H1 (cell line): ENCODE measurements around the gene ZSWIM6. TPM values are rescaled to one million over a fixed set of nuclear protein-coding genes. Genes with fewer than 3 reads are reported as not detected.

Source experiments
- CTCF ChIA-PET: fragments of 300-600 bp; sonication (Branson Sonifier 250); formaldehyde crosslinking; loops from one replicate; lab custom pipeline; 2021; ENCODE audit not compliant: partially characterized antibody; lab: Charles Lee
- POLR2A ChIA-PET: fragments of 300-600 bp; sonication (Branson Sonifier 250); formaldehyde crosslinking; loops from one replicate; lab custom pipeline; 2021; ENCODE audit warnings: inconsistent platforms; ENCODE audit not compliant: partially characterized antibody; lab: Charles Lee
- DNase-seq, 2 experiments: peaks; one replicate each; pipeline versions ENCODE4 v3.0.0 to v3.0.0-alpha.2; 2010 to 2022; ENCODE audit warnings: low spot score in 2 of 2, low read depth in 1 of 2, mixed read lengths in 1 of 2
- FAIRE-seq: peaks from 2 replicates; lab custom pipeline; 2011; peaks lifted over from hg19 to GRCh38; lab: Jason Lieb, UNC
- H2AFZ ChIP-seq: 2 replicates; pipeline ENCODE4 v1.8.1; 2012; ENCODE audit warnings: low read length, inconsistent platforms
- H2AK5ac ChIP-seq: 2 replicates; pipeline ENCODE4 v1.6.1; 2013; ENCODE audit warnings: low read depth, low read length
- H2BK120ac ChIP-seq: replicated peaks from 2 replicates; pipeline ENCODE3; 2013; ENCODE audit warnings: low read depth, low read length, inconsistent platforms
- H2BK12ac ChIP-seq: 2 replicates; pipeline ENCODE4 v1.6.1; 2013; ENCODE audit warnings: low read depth, low read length
- H2BK15ac ChIP-seq: 2 replicates; pipeline ENCODE4 v1.6.1; 2013; ENCODE audit warnings: low read length
- H2BK20ac ChIP-seq: 2 replicates; pipeline ENCODE4 v1.6.1; 2013; ENCODE audit warnings: low read length
- H2BK5ac ChIP-seq: 2 replicates; pipeline ENCODE4 v1.6.1; 2013; ENCODE audit warnings: low read depth, low read length
- H3K14ac ChIP-seq: 2 replicates; pipeline ENCODE4 v1.6.1; 2013; ENCODE audit warnings: inconsistent platforms; ENCODE audit not compliant: insufficient read length
- H3K18ac ChIP-seq: 2 replicates; pipeline ENCODE4 v1.6.1; 2013; ENCODE audit warnings: low read length; ENCODE audit errors: extremely low read depth
- H3K23ac ChIP-seq: 2 replicates; pipeline ENCODE4 v1.6.1; 2013; ENCODE audit warnings: inconsistent platforms; ENCODE audit not compliant: insufficient read length
- H3K23me2 ChIP-seq: 2 replicates; pipeline ENCODE4 v1.6.1; 2013; ENCODE audit warnings: low read depth, low read length
- H3K27ac ChIP-seq: 2 replicates; pipeline ENCODE4 v1.6.1; 2011; ENCODE audit warnings: low read depth, low read length, inconsistent platforms
- H3K27me3 ChIP-seq, 4 experiments: replicated peaks in 1 of 4; 1 replicate in 1 of 4; 2 replicates in 3 of 4; pipeline versions ENCODE4 v1.6.1 to v1.8.1; 2011 to 2013; ENCODE audit warnings: low read length in 3 of 4, mild to moderate bottlenecking in 3 of 4, inconsistent platforms in 2 of 4, mixed read lengths in 2 of 4, moderate library complexity in 1 of 4; ENCODE audit not compliant: control insufficient read depth in 3 of 4, insufficient read depth in 3 of 4; ENCODE audit errors: extremely low read depth in 1 of 4
- H3K36me3 ChIP-seq, 4 experiments: 2 replicates each; pipeline versions ENCODE4 v1.6.1 to v1.8.1; 2011 to 2013; ENCODE audit warnings: mild to moderate bottlenecking in 4 of 4, low read length in 3 of 4, moderate library complexity in 2 of 4, control low read depth in 1 of 4, inconsistent platforms in 1 of 4; ENCODE audit not compliant: insufficient read depth in 4 of 4, control insufficient read depth in 2 of 4
- H3K4ac ChIP-seq: replicated peaks from 2 replicates; pipeline ENCODE3; 2013; ENCODE audit warnings: low read length, low read depth, mixed read lengths, inconsistent platforms; ENCODE audit not compliant: insufficient read length
- H3K4me1 ChIP-seq, 4 experiments: replicated peaks in 1 of 4; 1 replicate in 1 of 4; 2 replicates in 3 of 4; pipeline versions ENCODE4 v1.6.1 to v1.8.1; 2011 to 2013; ENCODE audit warnings: low read length in 3 of 4, inconsistent platforms in 2 of 4, mixed read lengths in 1 of 4; ENCODE audit not compliant: insufficient read depth in 4 of 4, control insufficient read depth in 3 of 4
- H3K4me2 ChIP-seq, 2 experiments: 2 replicates each; pipeline versions ENCODE4 v1.6.1 to v1.8.1; 2011 to 2013; ENCODE audit warnings: low read depth in 2 of 2, low read length in 2 of 2, control low read depth in 1 of 2, inconsistent platforms in 1 of 2, mild to moderate bottlenecking in 1 of 2; ENCODE audit not compliant: insufficient read depth in 1 of 2
- H3K4me3 ChIP-seq, 4 experiments: fragments of 200-600, 300-600 bp in 1 of 4; sonication (generic), shearing (Covaris generic), sonication (Bioruptor Twin) in 1 of 4; 2 replicates each; pipeline versions ENCODE4 v1.5.1 to v1.8.1; 2011 to 2016; ENCODE audit warnings: low read length in 4 of 4, low read depth in 3 of 4, control low read depth in 2 of 4, inconsistent platforms in 2 of 4, mild to moderate bottlenecking in 2 of 4, mixed read lengths in 1 of 4, moderate library complexity in 1 of 4; ENCODE audit not compliant: insufficient read depth in 2 of 4; ENCODE audit errors: extremely low read depth in 1 of 4
- H3K56ac ChIP-seq: replicated peaks from 2 replicates; pipeline ENCODE3; 2013; ENCODE audit warnings: low read depth, mild to moderate bottlenecking, mixed read lengths, low read length, inconsistent platforms; ENCODE audit not compliant: insufficient read length
- H3K79me1 ChIP-seq: 2 replicates; pipeline ENCODE4 v1.6.1; 2013; ENCODE audit warnings: low read depth, low read length, control low read depth
- H3K79me2 ChIP-seq, 2 experiments: 2 replicates each; pipeline versions ENCODE4 v1.6.1 to v1.8.1; 2012 to 2013; ENCODE audit warnings: low read length in 2 of 2, mild to moderate bottlenecking in 2 of 2, inconsistent platforms in 1 of 2; ENCODE audit not compliant: insufficient read depth in 2 of 2, control insufficient read depth in 1 of 2
- H3K9ac ChIP-seq, 4 experiments: replicated peaks in 1 of 4; 1 replicate in 1 of 4; 2 replicates in 3 of 4; pipeline versions ENCODE4 v1.6.1 to v1.8.1; 2011 to 2013; ENCODE audit warnings: low read depth in 3 of 4, low read length in 3 of 4, control low read depth in 2 of 4, mild to moderate bottlenecking in 2 of 4, moderate library complexity in 2 of 4, inconsistent platforms in 1 of 4; ENCODE audit errors: extremely low read depth in 1 of 4
- H3K9me3 ChIP-seq, 2 experiments: 2 replicates each; pipeline versions ENCODE4 v1.6.1 to v1.8.1; 2012 to 2013; ENCODE audit warnings: mild to moderate bottlenecking in 2 of 2, moderate library complexity in 2 of 2, control low read depth in 1 of 2, inconsistent platforms in 1 of 2, low read depth in 1 of 2, low read length in 1 of 2, mixed read lengths in 1 of 2; ENCODE audit not compliant: insufficient read depth in 2 of 2
- H4K20me1 ChIP-seq, 2 experiments: replicated peaks in 1 of 2; 2 replicates each; pipeline versions ENCODE3 to v1.8.1; 2011 to 2013; ENCODE audit warnings: inconsistent platforms in 2 of 2, low read length in 2 of 2, mild to moderate bottlenecking in 1 of 2; ENCODE audit not compliant: insufficient read depth in 2 of 2, control insufficient read depth in 1 of 2
- H4K5ac ChIP-seq: 2 replicates; pipeline ENCODE4 v1.6.1; 2013; ENCODE audit warnings: low read length, low read depth, mixed read lengths, inconsistent platforms; ENCODE audit not compliant: insufficient read length
- H4K8ac ChIP-seq: 2 replicates; pipeline ENCODE4 v1.8.0; 2013; ENCODE audit warnings: mild to moderate bottlenecking, moderate library complexity, low read length, inconsistent platforms; ENCODE audit not compliant: insufficient read depth; ENCODE audit errors: extremely low read depth
- H4K91ac ChIP-seq: replicated peaks from 2 replicates; pipeline ENCODE3; 2013; ENCODE audit warnings: low read length, mixed read lengths, inconsistent platforms; ENCODE audit not compliant: insufficient read length
- CBX5 ChIP-seq: fragments of 300-800, 300-1000 bp; sonication (generic); IDR thresholded peaks from 2 replicates; pipeline ENCODE4 v1.7.1; 2016; ENCODE audit warnings: antibody characterized with exemption, low read length, low read depth
- CHD2 ChIP-seq: IDR thresholded peaks from 2 replicates; pipeline ENCODE4 v1.6.1; 2012; ENCODE audit warnings: low read length, improper control_type of control experiment
- CTBP2 ChIP-seq: IDR thresholded peaks from 2 replicates; pipeline ENCODE4 v1.7.0; 2011; ENCODE audit warnings: borderline replicate concordance, mild to moderate bottlenecking, moderate library complexity, mixed read lengths, low read length; ENCODE audit not compliant: insufficient read depth, insufficient read length
- E2F6 ChIP-seq: IDR thresholded peaks from 2 replicates; pipeline ENCODE4 v1.6.1; 2012; ENCODE audit warnings: inconsistent platforms
- KDM4A ChIP-seq: IDR thresholded peaks from one replicate; pipeline ENCODE4 v1.7.1; 2012; ENCODE audit warnings: low read depth, mild to moderate bottlenecking, moderate library complexity, low read length, inconsistent platforms; ENCODE audit not compliant: severe bottlenecking
- NANOG ChIP-seq: IDR thresholded peaks from 2 replicates; pipeline ENCODE4 v1.6.1; 2011; ENCODE audit warnings: low read length, low read depth, mild to moderate bottlenecking, inconsistent platforms; ENCODE audit not compliant: insufficient read depth, poor library complexity, severe bottlenecking
- RNF2 ChIP-seq: fragments of 200-900, 300-1000 bp; sonication (generic); IDR thresholded peaks from 2 replicates; pipeline ENCODE4 v1.7.1; 2016; ENCODE audit warnings: borderline replicate concordance, low read depth, mild to moderate bottlenecking, antibody characterized with exemption, low read length; ENCODE audit not compliant: poor library complexity, severe bottlenecking; ENCODE audit errors: missing control alignments
- SAP30 ChIP-seq: fragments of 300-600 bp; sonication (generic); IDR thresholded peaks from 2 replicates; pipeline ENCODE4 v1.7.1; 2012; ENCODE audit warnings: low read length, moderate library complexity, mild to moderate bottlenecking, inconsistent platforms; ENCODE audit not compliant: insufficient read depth, insufficient replicate concordance
- SIX5 ChIP-seq: IDR thresholded peaks from 2 replicates; pipeline ENCODE4 v1.6.1; 2011; ENCODE audit warnings: mild to moderate bottlenecking, low read depth, low read length
- TBP ChIP-seq: IDR thresholded peaks from 2 replicates; pipeline ENCODE4 v1.6.1; 2011; ENCODE audit warnings: low read depth, low read length, improper control_type of control experiment
- WGBS, 2 experiments: shearing (Covaris generic) in 1 of 2; methylation state at CpG; one replicate each; pipeline versions ENCODE4 v1.1.6 to v1.1.7; 2013 to 2015; ENCODE audit warnings: low lambda C conversion rate in 2 of 2, mixed read lengths in 2 of 2, inconsistent platforms in 1 of 2, low coverage in 1 of 2, missing lambda C conversion rate in 1 of 2; ENCODE audit not compliant: insufficient replicate concordance in 2 of 2, insufficient coverage in 1 of 2, insufficient read length in 1 of 2; ENCODE audit errors: extremely low coverage in 1 of 2, missing lambda C conversion rate in 1 of 2; 5-methylcytosine and 5-hydroxymethylcytosine counted together
- polyA plus RNA-seq, 7 experiments: library from polyadenylated mRNA; depleted of rRNA in 3 of 7; stranded (reverse) in 5 of 7; unstranded in 2 of 7; fragments of >200 nt in 5 of 7; fragments of 200-250 nt in 2 of 7; gene quantifications; 1 replicate in 5 of 7; 2 replicates in 1 of 7; 4 replicates in 1 of 7; pipeline versions ENCODE4 v1.2.1 to v1.2.3, GENCODE V29; 2011 to 2013; ENCODE audit warnings: missing spikeins in 2 of 7, mixed read lengths in 2 of 7
- total RNA-seq: library from RNA; stranded (reverse); fragmentation: NEBNext Ultra II Directional; extraction: Animal tissue kit (Norgen Biotek cat#: 25700); gene quantifications from 2 replicates; pipeline ENCODE4 v1.2.1, GENCODE V29; 2021
- TF ChIP-seq, protein P1 (sequence below): IDR thresholded peaks from 2 replicates; pipeline ENCODE4 v1.6.1; 2012; ENCODE audit warnings: low read length, inconsistent platforms

The ZSWIM6 gene
- total and polyA plus RNA-seq, 2 of the 8 experiments (the other 6 are each of a cell fraction or from before 2014, with no cell fraction given), result 7.9 to 12.4 TPM

- H3K18ac ChIP-seq, result no peak overlapping the region
- H3K4me2 ChIP-seq, result no peak overlapping the region
- H3K23ac ChIP-seq, result no peak overlapping the region
- FAIRE-seq (no peak), DNase-seq (no peak)
- no peaks in the 10 kb centered on the region for H4K20me1 ChIP-seq
- no peak overlapping the region for H3K4me3 ChIP-seq
- H3K27ac ChIP-seq, result no peak overlapping the region
- H4K5ac ChIP-seq, result no peak overlapping the region
- H2BK12ac ChIP-seq, result no peak overlapping the region
- H3K9ac ChIP-seq, result no peak overlapping the region
- no peak overlapping the region for H2BK20ac ChIP-seq
- H2BK120ac ChIP-seq, result no peak overlapping the region
- no peak overlapping the region for H4K8ac ChIP-seq
- ChIA-PET POLR2A (no interaction called here), CTCF (interaction anchor here (0.8 to 1.5 kb wide), 4 partner anchors 13 to 792 kb away, joined by 3 to 4 read pairs (median 3); no protein-coding TSS in a partner anchor)
- H3K56ac ChIP-seq, result no peak overlapping the region
- H2BK5ac ChIP-seq, result no peak overlapping the region
- no peak overlapping the region for H3K14ac ChIP-seq
- WGBS, 2 experiments, result 92% methylated on average over 2 of the region's 2 CpGs; no CpG with 5 or more reads in 1 of the 2 experiments
- H2AFZ ChIP-seq, result no peak overlapping the region
- no peaks in the 10 kb centered on the region for H3K36me3 ChIP-seq
- H3K79me1 ChIP-seq, result no peaks in the 10 kb centered on the region
- H4K91ac ChIP-seq, result no peak overlapping the region
- no peaks in the 10 kb centered on the region for H3K23me2 ChIP-seq
- H3K4ac ChIP-seq, result no peak overlapping the region
- no peak overlapping the region for H2BK15ac ChIP-seq
- no peaks in the 10 kb centered on the region for H3K4me1 ChIP-seq
- no peaks in the 10 kb centered on the region for H3K79me2 ChIP-seq
- H3K9me3 ChIP-seq, result 0 out of 4 replicates have a peak, but pooled peaks cover 0 to 5% of the 10 kb centered on the region in 2 experiments
- no peaks in the 10 kb centered on the region for H3K27me3 ChIP-seq
- no peak overlapping the region for H2AK5ac ChIP-seq
- TF ChIP-seq, protein P1, sequence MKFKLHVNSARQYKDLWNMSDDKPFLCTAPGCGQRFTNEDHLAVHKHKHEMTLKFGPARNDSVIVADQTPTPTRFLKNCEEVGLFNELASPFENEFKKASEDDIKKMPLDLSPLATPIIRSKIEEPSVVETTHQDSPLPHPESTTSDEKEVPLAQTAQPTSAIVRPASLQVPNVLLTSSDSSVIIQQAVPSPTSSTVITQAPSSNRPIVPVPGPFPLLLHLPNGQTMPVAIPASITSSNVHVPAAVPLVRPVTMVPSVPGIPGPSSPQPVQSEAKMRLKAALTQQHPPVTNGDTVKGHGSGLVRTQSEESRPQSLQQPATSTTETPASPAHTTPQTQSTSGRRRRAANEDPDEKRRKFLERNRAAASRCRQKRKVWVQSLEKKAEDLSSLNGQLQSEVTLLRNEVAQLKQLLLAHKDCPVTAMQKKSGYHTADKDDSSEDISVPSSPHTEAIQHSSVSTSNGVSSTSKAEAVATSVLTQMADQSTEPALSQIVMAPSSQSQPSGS, result no peak
- TF ChIP-seq TBP (no peak), KDM4A (no peak), NANOG (no peak), CHD2 (no peak), SAP30 (no peak), E2F6 (no peak), CBX5 (no peak), SIX5 (no peak), CTBP2 (no peak), RNF2 (no peak)
Observed at GRCh38 chr5:61590473-61590872, 258.4 kb downstream of the ZSWIM6 start.
